NCI-H1694 treated with DMSO at 0.1 percent for 48 hours (cell line): ENCODE measurements around the gene CD44.

Experiments
- DNase-seq: peaks from one replicate; lab custom pipeline; 2025; lab: John Stamatoyannopoulos, UW

The CD44 gene

GRCh38 chr11:35112056-35112845, 26.7 kb upstream of the CD44 start:
- no peak for DNase-seq

GRCh38 chr11:35112846-35113105, 26.2 kb upstream of the CD44 start:
- DNase-seq, result no peak

DNA sequence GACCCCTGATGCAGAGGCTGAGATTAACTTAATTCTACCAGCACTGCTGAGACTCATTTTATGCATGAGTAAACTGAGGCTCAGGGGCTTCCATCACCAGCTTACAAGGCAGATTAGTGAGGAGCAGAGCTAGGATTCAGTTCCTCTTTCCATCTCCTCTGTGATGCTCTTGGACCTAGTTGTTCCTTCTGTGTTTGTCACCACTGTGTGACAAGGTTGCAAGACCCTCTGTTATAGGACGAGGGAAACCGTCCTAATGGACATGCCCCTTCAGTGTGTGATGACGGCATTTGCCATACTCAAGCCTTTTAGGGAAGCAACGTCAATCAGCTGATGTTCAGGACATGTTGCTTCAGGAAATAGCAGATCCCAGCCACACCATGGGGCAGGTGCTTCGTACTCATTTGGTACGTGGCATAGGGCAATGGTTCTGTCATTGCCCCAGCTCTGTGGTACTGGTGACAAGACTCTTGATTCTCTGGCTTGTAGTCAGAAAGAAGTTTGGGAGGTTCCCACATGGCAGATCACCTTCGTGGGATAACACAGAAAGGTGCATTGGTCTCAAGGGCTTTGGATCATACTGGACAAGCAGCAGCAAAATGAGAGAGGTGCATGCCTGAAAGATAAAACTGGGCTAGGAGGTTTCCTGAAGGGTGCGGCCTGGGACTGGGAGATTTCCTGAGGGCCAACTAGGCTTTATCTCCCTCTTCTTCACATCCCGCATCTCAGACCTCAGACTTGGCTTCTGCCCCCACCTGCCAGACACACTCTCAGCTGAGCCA, 23.9 kb upstream of the CD44 start:
- DNase-seq, result no peak

DNA sequence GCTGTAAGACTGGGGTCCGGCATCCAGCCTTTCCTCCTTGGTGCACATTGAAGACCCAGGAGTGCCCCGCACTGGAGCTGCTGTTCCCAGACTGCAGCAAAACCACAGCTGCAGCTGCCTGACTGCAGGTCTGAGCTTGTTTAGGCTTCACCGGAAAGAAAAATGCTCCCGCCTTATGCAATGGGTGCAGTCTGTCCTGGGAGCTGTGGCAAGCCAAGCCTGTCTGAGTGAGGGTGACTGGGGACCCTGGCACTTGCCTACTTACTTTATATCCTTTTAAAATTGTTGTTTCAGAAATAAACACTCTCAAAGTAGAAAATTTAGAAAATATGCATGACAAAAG, 23.3 kb upstream of the CD44 start:
- DNase-seq, result no peak

- DNase-seq, result no peak
These were observed 22.7 kb upstream of the CD44 start for GRCh38 chr11:35116245-35116644.

DNA sequence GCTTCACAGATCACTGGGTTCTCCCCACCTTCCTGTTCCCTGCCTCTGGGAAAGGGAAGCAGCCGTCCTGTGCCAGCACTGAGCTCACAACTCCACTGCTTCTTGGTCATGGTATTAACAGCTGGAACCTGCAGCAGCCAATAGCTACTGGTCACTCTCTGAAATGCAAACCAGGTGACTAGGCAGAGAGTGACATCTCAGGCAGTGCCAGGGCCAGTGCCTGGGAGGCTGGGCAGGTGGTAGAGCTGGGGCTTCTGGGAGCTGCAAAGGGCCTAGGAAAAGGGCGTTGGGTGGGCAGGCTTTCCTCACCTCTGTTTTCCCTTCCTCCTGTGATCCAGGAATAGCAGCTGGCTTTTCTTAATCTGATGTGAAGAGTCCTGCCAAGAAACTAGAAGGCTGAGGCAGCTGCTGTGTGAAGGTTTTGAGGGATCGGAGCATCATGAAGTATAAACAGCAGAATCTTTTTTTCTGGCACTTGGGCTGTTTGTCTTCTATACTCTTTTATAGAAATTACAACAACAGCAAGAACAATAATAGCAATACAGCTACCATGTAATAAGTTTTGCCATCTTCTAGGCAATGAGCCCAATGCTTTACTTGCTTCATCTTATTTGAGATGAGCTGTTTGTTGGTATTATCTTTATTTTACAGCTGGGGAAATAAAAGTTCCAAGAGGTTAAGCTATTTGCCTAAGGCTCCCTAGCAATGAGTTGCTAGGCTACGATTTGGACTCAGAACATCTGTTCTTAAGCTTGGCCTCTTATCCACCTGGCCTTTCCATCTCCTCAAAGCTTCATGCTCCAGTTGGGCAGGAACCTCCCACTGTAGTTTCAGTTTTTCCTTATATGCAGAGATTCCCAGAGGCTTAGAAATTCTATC, 22.0 kb upstream of the CD44 start:
- DNase-seq, result no peak

- no peak for DNase-seq
These were observed 20.1 kb upstream of the CD44 start for GRCh38 chr11:35118906-35119305.

- DNase-seq, result no peak
These were observed 17.6 kb upstream of the CD44 start for GRCh38 chr11:35121326-35121865.

GRCh38 chr11:35122308-35122707, 16.7 kb upstream of the CD44 start:
- no peak for DNase-seq

GRCh38 chr11:35126000-35126878, 12.7 kb upstream of the CD44 start:
- no peak for DNase-seq

- no peak for DNase-seq
These were observed 11.9 kb upstream of the CD44 start for GRCh38 chr11:35126879-35127581.

DNA sequence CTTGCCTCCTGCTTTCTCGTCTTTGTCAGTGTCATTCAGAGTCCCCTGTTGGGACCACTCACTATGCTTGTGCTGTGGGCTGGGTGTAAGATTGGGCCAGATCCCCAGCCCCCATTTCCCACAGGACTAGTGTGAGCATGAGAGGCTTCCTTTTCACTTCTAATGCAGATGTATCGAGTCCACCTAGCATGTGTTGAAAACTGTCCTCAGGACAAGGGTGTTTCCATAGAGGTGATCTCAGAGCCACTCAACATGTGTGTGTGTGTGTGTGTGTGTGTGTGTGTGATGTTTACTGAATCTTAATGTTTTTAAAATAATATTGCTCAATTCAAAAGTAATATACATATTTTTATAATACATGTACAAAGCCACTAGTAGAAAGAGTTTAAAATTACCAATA, 11.4 kb upstream of the CD44 start:
- no peak for DNase-seq

GRCh38 chr11:35131094-35131493, 7.9 kb upstream of the CD44 start:
- DNase-seq, result no peak

DNA sequence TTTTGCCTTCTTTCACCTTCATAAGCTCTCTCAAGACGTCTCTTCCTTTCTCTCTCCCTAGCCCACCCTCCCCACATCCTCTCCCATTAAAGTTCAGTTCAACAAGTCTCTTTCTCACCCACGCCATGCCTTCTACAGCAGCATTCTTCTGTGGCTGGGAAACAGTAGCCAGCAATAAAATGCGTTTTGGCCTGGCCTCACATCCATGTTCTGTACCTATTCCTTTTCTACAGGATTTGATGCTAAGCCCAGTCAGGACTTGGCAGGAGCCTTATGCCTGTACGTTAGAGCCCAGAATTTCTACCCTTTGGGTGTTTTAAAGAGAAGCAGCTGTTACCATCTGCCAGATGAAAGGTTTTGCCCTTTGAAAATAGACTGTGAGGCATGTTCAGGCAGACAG, 7.1 kb upstream of the CD44 start:
- peak; percentile 7 for DNase-seq

- no peak for DNase-seq
These were observed 5.3 kb upstream of the CD44 start for GRCh38 chr11:35133656-35134055.

DNA sequence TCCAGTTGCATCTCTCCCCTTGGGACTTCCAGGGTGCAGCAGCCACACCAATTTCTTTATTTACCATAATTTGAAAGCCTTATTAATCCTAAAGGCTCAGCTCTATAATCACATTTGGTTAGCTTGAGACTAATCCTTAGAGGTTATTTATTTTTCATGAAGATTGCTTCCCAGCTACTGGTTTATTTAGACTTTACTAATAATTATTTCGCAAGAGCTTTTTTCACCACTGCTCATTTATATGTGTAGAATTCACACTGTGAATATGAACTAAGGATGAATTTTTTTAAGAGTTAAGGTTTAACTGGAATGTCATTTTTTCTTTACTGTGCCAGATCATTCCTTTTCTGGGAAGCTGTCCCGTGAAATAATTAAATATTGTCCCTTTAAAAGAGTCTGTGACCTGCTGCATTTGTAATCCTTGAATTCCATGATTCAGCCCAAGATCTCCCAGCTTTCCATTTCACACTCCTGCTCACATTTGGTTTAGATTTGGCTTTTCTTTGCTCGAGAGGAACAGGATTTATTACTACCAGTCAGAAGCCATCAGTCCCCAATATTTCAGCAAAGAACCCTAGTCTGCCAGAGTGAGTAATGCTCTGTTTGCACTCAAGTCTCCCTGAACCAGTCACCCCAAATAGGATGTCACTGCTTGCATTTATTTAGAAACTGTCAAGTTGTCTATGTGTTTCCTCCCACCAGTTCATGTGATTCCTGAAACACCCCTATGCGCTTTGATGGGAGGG, 4.4 kb upstream of the CD44 start:
- no peak for DNase-seq

- DNase-seq, result no peak
These were observed 3.7 kb upstream of the CD44 start for GRCh38 chr11:35135222-35135621.

DNA sequence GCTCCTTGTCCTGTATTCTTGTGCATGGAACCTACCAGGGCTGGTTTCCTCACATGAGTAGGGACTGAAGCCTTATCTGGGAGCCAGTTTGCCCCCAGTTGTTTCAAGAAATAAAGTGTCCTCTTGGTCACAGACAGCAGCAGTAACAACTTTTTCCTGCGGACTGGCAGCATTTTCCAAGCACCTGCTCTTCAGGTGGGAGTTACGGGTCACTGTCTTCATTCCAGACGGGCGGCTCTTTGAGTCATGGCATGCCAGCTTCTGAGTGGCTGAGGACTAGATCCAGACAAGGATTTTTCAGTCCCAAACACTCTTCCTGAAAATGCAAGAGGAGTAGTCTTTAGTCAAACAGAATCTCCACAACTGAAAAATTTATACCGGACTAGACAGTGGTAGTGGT, 2.7 kb upstream of the CD44 start:
- no peak for DNase-seq

DNA sequence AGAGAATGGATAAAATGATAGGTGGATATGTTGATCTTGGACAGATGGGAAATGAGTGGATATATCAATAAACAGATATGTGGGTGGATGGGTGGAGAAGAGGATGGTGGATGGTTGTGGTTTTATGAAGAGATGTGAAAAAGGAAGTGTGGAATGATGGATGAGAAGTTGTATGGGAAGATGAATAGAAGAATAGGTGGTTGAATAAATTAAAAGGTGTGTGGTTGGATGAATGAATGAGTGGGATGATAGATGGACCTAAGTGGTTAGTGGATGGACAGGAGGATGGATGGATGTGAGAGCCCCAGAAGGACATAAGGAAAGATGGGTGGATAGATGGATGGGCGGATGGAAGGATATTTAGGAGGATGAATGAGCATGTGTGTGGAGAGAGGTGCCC, 913 bp upstream of the CD44 start:
- DNase-seq, result no peak

GRCh38 chr11:35138606-35138942, 397 bp upstream of the CD44 start:
- no peak for DNase-seq
